ENCODE measurements around the gene CARS2.

GRCh38 chr13:110664673-110665072, 41.2 kb downstream of the CARS2 start:
- TF ChIP-seq CTCF (IDR thresholded peaks at IDR 0.05): no peak
- no peak for TF ChIP-seq POLR2A (IDR thresholded peaks at IDR 0.05)
